Measurements from ENCODE around the gene PTCSC3.

- TF ChIP-seq CTCF (IDR thresholded peaks at IDR 0.05; ENCODE audit: low read depth, low read length, poor library complexity, severe bottlenecking) (no peak), EZH2phosphoT487 (IDR thresholded peaks at IDR 0.05; ENCODE audit: borderline replicate concordance, low read length) (no peak)
Measured at GRCh38 chr14:36176524-36176923, at the start of gene PTCSC3.

Measured in DOHH2 (cell line).